IMR-90 (cell line): ENCODE results near the gene TNFRSF21. TPM values are rescaled to one million over a fixed set of nuclear protein-coding genes. Genes with fewer than 3 reads are reported as not detected.

Source experiments
- ATAC-seq: fragments of 200-7000 bp; cut with Tn5 transposase; 2 replicates; pipeline ENCODE4 v1.9.1; 2020; ENCODE audit warnings: low read depth, mild to moderate bottlenecking, moderate library complexity
- BruUV-seq: library from RNA; stranded (reverse); fragments of 400-500 nt; replicated peaks from 2 replicates; lab custom pipeline; 2021; lab: Mats Ljungman, UMichigan
- CTCF ChIA-PET: fragments of 300-600 bp; formaldehyde crosslinking; extraction: SDS; loops from one replicate; lab custom pipeline; 2021; ENCODE audit warnings: antibody characterized with exemption; lab: Yijun Ruan, JAX
- POLR2A ChIA-PET: fragments of 300-600 bp; sonication (Branson Sonifier 250); formaldehyde crosslinking; loops from one replicate; lab custom pipeline; 2022; ENCODE audit warnings: antibody characterized with exemption; ENCODE audit not compliant: unreplicated experiment; lab: Charles Lee
- DNase-seq: peaks from one replicate; pipeline ENCODE4 v3.0.0; 2013
- H2AFZ ChIP-seq: replicated peaks from 2 replicates; pipeline ENCODE3; 2013; ENCODE audit warnings: low read length, mild to moderate bottlenecking; ENCODE audit not compliant: poor library complexity
- H2AK5ac ChIP-seq: 2 replicates; pipeline ENCODE4 v1.6.1; 2013; ENCODE audit warnings: low read depth, low read length, inconsistent platforms
- H2AK9ac ChIP-seq: replicated peaks from 2 replicates; pipeline ENCODE3; 2013; ENCODE audit warnings: mild to moderate bottlenecking, low read depth, low read length, moderate library complexity; ENCODE audit not compliant: poor library complexity
- H2BK120ac ChIP-seq: 2 replicates; pipeline ENCODE4 v1.6.1; 2013; ENCODE audit warnings: low read depth, low read length, inconsistent platforms
- H2BK15ac ChIP-seq: 3 replicates; pipeline ENCODE4 v1.6.1; 2013; ENCODE audit warnings: low read depth, low read length, inconsistent platforms
- H2BK20ac ChIP-seq: 2 replicates; pipeline ENCODE4 v1.6.1; 2013; ENCODE audit warnings: low read depth, mild to moderate bottlenecking, inconsistent platforms, low read length, moderate library complexity
- H2BK5ac ChIP-seq: 2 replicates; pipeline ENCODE4 v1.6.1; 2013; ENCODE audit warnings: mild to moderate bottlenecking, low read depth, low read length, inconsistent platforms; ENCODE audit not compliant: poor library complexity, severe bottlenecking
- H3K14ac ChIP-seq: replicated peaks from 2 replicates; pipeline ENCODE4 v1.6.1; 2013; ENCODE audit warnings: low read depth, low read length, inconsistent platforms
- H3K18ac ChIP-seq: 2 replicates; pipeline ENCODE4 v1.6.1; 2013; ENCODE audit warnings: low read depth, low read length, control low read depth
- H3K23ac ChIP-seq: 2 replicates; pipeline ENCODE4 v1.6.1; 2013; ENCODE audit warnings: low read depth, low read length, inconsistent platforms
- H3K27ac ChIP-seq: 2 replicates; pipeline ENCODE4 v1.5.1; 2013; ENCODE audit warnings: mild to moderate bottlenecking, control low read depth, low read length; ENCODE audit not compliant: insufficient read depth
- H3K27me3 ChIP-seq: 2 replicates; pipeline ENCODE4 v1.6.1; 2013; ENCODE audit warnings: low read length; ENCODE audit not compliant: control insufficient read depth, insufficient read depth
- H3K36me3 ChIP-seq: 2 replicates; pipeline ENCODE4 v1.6.1; 2013; ENCODE audit warnings: low read length, mixed read lengths; ENCODE audit not compliant: control insufficient read depth, insufficient read depth
- H3K4ac ChIP-seq: 2 replicates; pipeline ENCODE4 v1.6.1; 2013; ENCODE audit warnings: low read depth, low read length, inconsistent platforms
- H3K4me1 ChIP-seq: 2 replicates; pipeline ENCODE4 v1.6.1; 2013; ENCODE audit warnings: low read length, mixed read lengths; ENCODE audit not compliant: control insufficient read depth, insufficient read depth
- H3K4me2 ChIP-seq: 2 replicates; pipeline ENCODE4 v1.6.1; 2013; ENCODE audit warnings: low read depth, mild to moderate bottlenecking, control low read depth, low read length, moderate library complexity
- H3K4me3 ChIP-seq: 2 replicates; pipeline ENCODE4 v1.5.1; 2013; ENCODE audit warnings: low read depth, mild to moderate bottlenecking, control low read depth, low read length, moderate library complexity; ENCODE audit not compliant: insufficient read depth
- H3K56ac ChIP-seq: 2 replicates; pipeline ENCODE4 v1.6.1; 2013; ENCODE audit warnings: low read length, inconsistent platforms; ENCODE audit not compliant: insufficient read depth; ENCODE audit errors: extremely low read depth
- H3K79me1 ChIP-seq, 2 experiments: 2 replicates each; pipeline ENCODE4 v1.6.1; 2013; ENCODE audit warnings: low read length in 2 of 2, inconsistent platforms in 1 of 2, low read depth in 1 of 2
- H3K9ac ChIP-seq: 2 replicates; pipeline ENCODE4 v1.6.1; 2013; ENCODE audit warnings: low read depth, low read length, control low read depth
- H3K9me1 ChIP-seq: 2 replicates; pipeline ENCODE4 v1.6.1; 2013; ENCODE audit warnings: low read length, inconsistent platforms; ENCODE audit not compliant: insufficient read depth
- H3K9me3 ChIP-seq: 2 replicates; pipeline ENCODE4 v1.6.1; 2013; ENCODE audit warnings: low read length; ENCODE audit not compliant: control insufficient read depth, insufficient read depth
- H4K20me1 ChIP-seq: 2 replicates; pipeline ENCODE4 v1.6.1; 2013; ENCODE audit warnings: low read length, inconsistent platforms; ENCODE audit not compliant: insufficient read depth
- H4K5ac ChIP-seq: 2 replicates; pipeline ENCODE4 v1.6.1; 2013; ENCODE audit warnings: mild to moderate bottlenecking, low read depth, low read length, control low read depth
- H4K8ac ChIP-seq, 2 experiments: 2 replicates each; pipeline ENCODE4 v1.6.1; 2013; ENCODE audit warnings: low read depth in 2 of 2, low read length in 2 of 2, control low read depth in 1 of 2, inconsistent platforms in 1 of 2
- H4K91ac ChIP-seq: 2 replicates; pipeline ENCODE4 v1.6.1; 2013; ENCODE audit warnings: low read depth, low read length, inconsistent platforms; ENCODE audit not compliant: insufficient read depth
- CEBPB ChIP-seq: IDR thresholded peaks from 2 replicates; pipeline ENCODE4 v1.6.1; 2012; ENCODE audit warnings: low read depth, low read length, improper control_type of control experiment
- CHD1 ChIP-seq: IDR thresholded peaks from 2 replicates; pipeline ENCODE4 v1.6.1; 2012; ENCODE audit warnings: low read depth, low read length, improper control_type of control experiment
- FOS ChIP-seq: fragments of 150-350 bp; IDR thresholded peaks from 2 replicates; pipeline ENCODE4 v1.6.1; 2016; ENCODE audit warnings: low read depth, low read length
- MAFK ChIP-seq: IDR thresholded peaks from 2 replicates; pipeline ENCODE4 v1.6.1; 2012; ENCODE audit warnings: low read depth, low read length, improper control_type of control experiment
- MAZ ChIP-seq: IDR thresholded peaks from 2 replicates; pipeline ENCODE4 v1.6.1; 2012; ENCODE audit warnings: low read depth, mild to moderate bottlenecking, low read length, improper control_type of control experiment, moderate library complexity, borderline replicate concordance
- MXI1 ChIP-seq: IDR thresholded peaks from 2 replicates; pipeline ENCODE4 v1.6.1; 2012; ENCODE audit warnings: low read depth, mild to moderate bottlenecking, low read length, moderate library complexity, borderline replicate concordance
- NFE2L2 ChIP-seq: fragments of 150-350 bp; IDR thresholded peaks from 2 replicates; pipeline ENCODE4 v1.6.1; 2016; ENCODE audit warnings: low read depth, mild to moderate bottlenecking, low read length
- POLR2A ChIP-seq: IDR thresholded peaks from 2 replicates; pipeline ENCODE4 v1.6.1; 2012; ENCODE audit warnings: mild to moderate bottlenecking, low read depth, low read length
- RAD21 ChIP-seq: IDR thresholded peaks from 2 replicates; pipeline ENCODE4 v1.6.1; 2012; ENCODE audit warnings: low read length, improper control_type of control experiment
- RCOR1 ChIP-seq: IDR thresholded peaks from 2 replicates; pipeline ENCODE4 v1.6.1; 2012; ENCODE audit warnings: mild to moderate bottlenecking, low read length, improper control_type of control experiment; ENCODE audit not compliant: insufficient replicate concordance
- RFX5 ChIP-seq: IDR thresholded peaks from 2 replicates; pipeline ENCODE4 v1.8.0; 2012; ENCODE audit warnings: low read depth, mild to moderate bottlenecking, low read length, moderate library complexity
- WGBS, 2 experiments: methylation state at CpG; one replicate each; pipeline versions ENCODE4 v1.1.5 to v1.1.7; 2013; ENCODE audit warnings: missing lambda C conversion rate in 2 of 2; ENCODE audit not compliant: insufficient read length in 1 of 2; ENCODE audit errors: extremely low coverage in 2 of 2; 5-methylcytosine and 5-hydroxymethylcytosine counted together
- dilution Hi-C: fragments of 300-500 bp; cut with HindIII; formaldehyde crosslinking; loops from one replicate; pipeline ENCODE4 v1.14.3; 2018; ENCODE audit warnings: low sequenced_read_pairs; ENCODE audit not compliant: unreplicated experiment
- in situ Hi-C: fragments of 300-500 bp; cut with MboI; formaldehyde crosslinking; loops from 3 replicates; pipeline ENCODE4 v1.14.3; 2019; ENCODE audit warnings: low sequenced_read_pairs, inconsistent platforms, mixed read lengths
- intact Hi-C: fragments of 100-400 bp; cut with micrococcal nuclease; formaldehyde crosslinking; loops from 2 replicates; pipeline ENCODE4 v1.10.0; 2022
- polyA plus RNA-seq, 3 experiments: library from polyadenylated mRNA; depleted of rRNA; stranded (reverse); fragments of >200 nt; gene quantifications; 2 replicates each; pipeline ENCODE4 v1.2.3, GENCODE V29; 2012; ENCODE audit warnings: low replicate concordance in 1 of 3
- total RNA-seq: library from RNA; depleted of rRNA; stranded (reverse); fragments of >200 nt; gene quantifications from 2 replicates; pipeline ENCODE4 v1.2.3, GENCODE V29; 2012
- TF ChIP-seq, protein P1 (sequence below): fragments of 150-350 bp; IDR thresholded peaks from 2 replicates; pipeline ENCODE4 v1.6.1; 2017; ENCODE audit warnings: mild to moderate bottlenecking, antibody characterized with exemption, low read length, low read depth
- TF ChIP-seq, protein P2 (sequence below): fragments of 150-350 bp; IDR thresholded peaks from 2 replicates; pipeline ENCODE4 v1.6.1; 2016; ENCODE audit warnings: low read depth, mild to moderate bottlenecking, low read length, moderate library complexity, borderline replicate concordance

TNFRSF21 gene
- total and polyA plus RNA-seq, 2 of the 4 experiments (the other 2 are of a cell fraction), result 2.9 to 6.9 TPM

DNA sequence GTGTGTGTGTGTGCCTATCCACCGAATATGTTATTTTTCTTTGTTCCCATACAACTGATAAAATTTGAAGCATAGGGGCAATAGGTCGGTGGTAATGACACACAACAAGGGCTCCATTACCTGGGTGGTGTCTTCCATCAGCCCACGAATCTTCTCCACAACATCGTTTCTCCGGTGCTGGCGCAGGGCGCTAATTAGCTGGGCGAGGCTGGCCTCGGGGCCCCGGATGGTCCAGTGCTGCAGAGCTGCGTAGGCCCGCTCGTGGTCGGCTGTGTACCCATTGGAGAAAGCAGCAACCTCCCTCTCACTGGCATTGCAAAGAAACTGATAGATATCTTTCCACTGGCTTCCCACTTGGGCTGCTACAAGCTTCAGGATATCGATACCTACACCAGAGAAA lies 56.6 kb downstream of the TNFRSF21 start:
- H2BK20ac ChIP-seq, result no peak overlapping the region
- H3K56ac ChIP-seq, result no peak overlapping the region
- no peaks in the 10 kb centered on the region for H3K4me1 ChIP-seq
- no peak overlapping the region for H3K27ac ChIP-seq
- H3K27me3 ChIP-seq, result no peaks in the 10 kb centered on the region
- ChIA-PET POLR2A (no interaction called here), CTCF (no interaction called here)
- H3K9me3 ChIP-seq, result no peaks in the 10 kb centered on the region
- no peak overlapping the region for H3K23ac ChIP-seq
- no peak overlapping the region for H4K5ac ChIP-seq
- no peak overlapping the region for H2AK9ac ChIP-seq
- intact Hi-C loops (no loop called here), in situ Hi-C loops (no loop called here), dilution Hi-C loops (no loop called here)
- BruUV-seq, result no TSS peak
- no peak overlapping the region for H3K9ac ChIP-seq
- H3K4ac ChIP-seq, result no peak overlapping the region
- no peak overlapping the region for H2BK120ac ChIP-seq
- H4K20me1 ChIP-seq, result no peaks in the 10 kb centered on the region
- H3K9me1 ChIP-seq, result peaks cover 3% of the 10 kb centered on the region; the same call in 1 of the 2 replicates
- H2AFZ ChIP-seq, result no peak overlapping the region
- no peak for DNase-seq
- H3K4me2 ChIP-seq, result no peak overlapping the region
- no peak overlapping the region for H2AK5ac ChIP-seq
- no peaks in the 10 kb centered on the region for H3K79me1 ChIP-seq
- WGBS, 2 experiments, result 98% methylated on average over 12 of the region's 15 CpGs; no CpG with 5 or more reads in 1 of the 2 experiments
- TF ChIP-seq, protein P1, sequence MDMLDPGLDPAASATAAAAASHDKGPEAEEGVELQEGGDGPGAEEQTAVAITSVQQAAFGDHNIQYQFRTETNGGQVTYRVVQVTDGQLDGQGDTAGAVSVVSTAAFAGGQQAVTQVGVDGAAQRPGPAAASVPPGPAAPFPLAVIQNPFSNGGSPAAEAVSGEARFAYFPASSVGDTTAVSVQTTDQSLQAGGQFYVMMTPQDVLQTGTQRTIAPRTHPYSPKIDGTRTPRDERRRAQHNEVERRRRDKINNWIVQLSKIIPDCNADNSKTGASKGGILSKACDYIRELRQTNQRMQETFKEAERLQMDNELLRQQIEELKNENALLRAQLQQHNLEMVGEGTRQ, result no peak
- no peak for TF ChIP-seq RAD21
- no peak for TF ChIP-seq MAFK
- no peak for TF ChIP-seq RCOR1
- TF ChIP-seq RFX5, result no peak
- TF ChIP-seq FOS, result no peak
- no peak for TF ChIP-seq CEBPB
- TF ChIP-seq CHD1, result no peak
- TF ChIP-seq POLR2A, result no peak
- TF ChIP-seq MXI1, result no peak
- TF ChIP-seq, protein P2, sequence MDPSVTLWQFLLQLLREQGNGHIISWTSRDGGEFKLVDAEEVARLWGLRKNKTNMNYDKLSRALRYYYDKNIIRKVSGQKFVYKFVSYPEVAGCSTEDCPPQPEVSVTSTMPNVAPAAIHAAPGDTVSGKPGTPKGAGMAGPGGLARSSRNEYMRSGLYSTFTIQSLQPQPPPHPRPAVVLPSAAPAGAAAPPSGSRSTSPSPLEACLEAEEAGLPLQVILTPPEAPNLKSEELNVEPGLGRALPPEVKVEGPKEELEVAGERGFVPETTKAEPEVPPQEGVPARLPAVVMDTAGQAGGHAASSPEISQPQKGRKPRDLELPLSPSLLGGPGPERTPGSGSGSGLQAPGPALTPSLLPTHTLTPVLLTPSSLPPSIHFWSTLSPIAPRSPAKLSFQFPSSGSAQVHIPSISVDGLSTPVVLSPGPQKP, result no peak
- TF ChIP-seq MAZ, result no peak
- TF ChIP-seq NFE2L2, result no peak
- H2BK5ac ChIP-seq, result no peak overlapping the region
- H3K14ac ChIP-seq, result no peak overlapping the region
- no peak for ATAC-seq
- H2BK15ac ChIP-seq, result no peak overlapping the region
- H3K36me3 ChIP-seq, result peaks cover 6% of the 10 kb centered on the region; the same call in 1 of the 2 replicates
- H4K91ac ChIP-seq, result no peak overlapping the region
- no peak overlapping the region for H3K18ac ChIP-seq
- no peak overlapping the region for H4K8ac ChIP-seq
- H3K4me3 ChIP-seq, result no peak overlapping the region
